Endothelial cell of umbilical vein (primary cell): ENCODE measurements around the gene SCNN1B. TPM values are rescaled to one million over a fixed set of nuclear protein-coding genes. Genes with fewer than 3 reads are reported as not detected.

Source experiments
- BruUV-seq: library from RNA; stranded (reverse); fragments of 400-500 nt; replicated peaks from 2 replicates; lab custom pipeline; 2021; lab: Mats Ljungman, UMichigan
- CTCF ChIA-PET: fragments of 300-600, 350-600 bp; sonication (Branson Sonifier 250); formaldehyde crosslinking; loops from one replicate; lab custom pipeline; 2021; ENCODE audit warnings: antibody characterized with exemption, inconsistent platforms; lab: Charles Lee
- POLR2A ChIA-PET: fragments of 300-600, 350-600 bp; sonication (Branson Sonifier 250); formaldehyde crosslinking; loops from one replicate; lab custom pipeline; 2021; ENCODE audit warnings: antibody characterized with exemption, inconsistent platforms; lab: Charles Lee
- DNase-seq: peaks from one replicate; pipeline ENCODE4 v3.0.0-alpha.2; 2011; ENCODE audit warnings: low read depth, low spot score
- FAIRE-seq: peaks from 2 replicates; lab custom pipeline; 2011; peaks lifted over from hg19 to GRCh38; lab: Jason Lieb, UNC
- H2AFZ ChIP-seq: 2 replicates; pipeline ENCODE4 v1.6.0; 2012; ENCODE audit warnings: low read depth, low read length, control low read depth, inconsistent platforms
- H3K27ac ChIP-seq: 2 replicates; pipeline ENCODE4 v1.5.1; 2011; ENCODE audit warnings: low read depth, mild to moderate bottlenecking, control low read depth, low read length, moderate library complexity; ENCODE audit not compliant: insufficient read depth
- H3K27me3 ChIP-seq, 2 experiments: 2 replicates each; pipeline versions ENCODE4 v1.6.0 to v1.6.1; 2011; ENCODE audit warnings: low read length in 2 of 2, mixed read lengths in 1 of 2; ENCODE audit not compliant: control insufficient read depth in 2 of 2, insufficient read depth in 2 of 2
- H3K36me3 ChIP-seq, 2 experiments: 2 replicates in 1 of 2; 3 replicates in 1 of 2; pipeline ENCODE4 v1.5.1; 2011; ENCODE audit warnings: low read length in 2 of 2, mild to moderate bottlenecking in 1 of 2, moderate library complexity in 1 of 2; ENCODE audit not compliant: control insufficient read depth in 2 of 2, insufficient read depth in 2 of 2; ENCODE audit errors: extremely low read depth in 1 of 2
- H3K4me1 ChIP-seq: 3 replicates; pipeline ENCODE4 v1.5.1; 2011; ENCODE audit warnings: mild to moderate bottlenecking, low read length; ENCODE audit not compliant: control insufficient read depth, insufficient read depth; ENCODE audit errors: extremely low read depth
- H3K4me2 ChIP-seq: 2 replicates; pipeline ENCODE4 v1.6.1; 2011; ENCODE audit warnings: low read length, control low read depth, mixed read lengths; ENCODE audit not compliant: insufficient read depth
- H3K4me3 ChIP-seq, 3 experiments: fragments of 200-600 bp in 1 of 3; sonication (generic), shearing (Covaris generic) in 1 of 3; replicated peaks in 1 of 3; 2 replicates each; pipeline ENCODE4 v1.5.1; 2011 to 2016; ENCODE audit warnings: control low read depth in 3 of 3, low read length in 3 of 3, mild to moderate bottlenecking in 2 of 3, inconsistent platforms in 1 of 3, low read depth in 1 of 3, moderate library complexity in 1 of 3; ENCODE audit not compliant: insufficient read depth in 1 of 3
- H3K79me2 ChIP-seq: 2 replicates; pipeline ENCODE4 v1.6.0; 2012; ENCODE audit warnings: low read length, inconsistent platforms; ENCODE audit not compliant: control insufficient read depth, insufficient read depth
- H3K9ac ChIP-seq: replicated peaks from 2 replicates; pipeline ENCODE3; 2011; ENCODE audit warnings: low read length, control low read depth; ENCODE audit not compliant: insufficient read depth; ENCODE audit errors: extremely low read depth
- H3K9me1 ChIP-seq: replicated peaks from 3 replicates; pipeline ENCODE4 v1.6.0; 2011; ENCODE audit warnings: mild to moderate bottlenecking, low read length; ENCODE audit not compliant: control insufficient read depth, insufficient read depth; ENCODE audit errors: extremely low read depth
- H3K9me3 ChIP-seq: replicated peaks from 2 replicates; pipeline ENCODE4 v1.5.1; 2012; ENCODE audit warnings: low read length, inconsistent platforms; ENCODE audit not compliant: control insufficient read depth, insufficient read depth
- H4K20me1 ChIP-seq: replicated peaks from 2 replicates; pipeline ENCODE3; 2011; ENCODE audit warnings: mild to moderate bottlenecking, low read length; ENCODE audit not compliant: control insufficient read depth, insufficient read depth; ENCODE audit errors: extremely low read depth
- CTCF ChIP-seq, 2 donors: IDR thresholded peaks; 1 replicate in 1 of 2; 2 replicates in 1 of 2; pipeline ENCODE4 v1.5.1; 2011; ENCODE audit warnings: low read length in 2 of 2, mild to moderate bottlenecking in 2 of 2, moderate library complexity in 2 of 2, control low read depth in 1 of 2, inconsistent platforms in 1 of 2, low read depth in 1 of 2; ENCODE audit not compliant: insufficient read depth in 1 of 2; ENCODE audit errors: extremely low read depth in 1 of 2
- EZH2 ChIP-seq: IDR thresholded peaks from 2 replicates; pipeline ENCODE4 v1.6.1; 2012; ENCODE audit warnings: borderline replicate concordance, low read depth, mild to moderate bottlenecking, moderate library complexity, low read length, inconsistent platforms; ENCODE audit not compliant: severe bottlenecking
- FOS ChIP-seq: IDR thresholded peaks from 2 replicates; pipeline ENCODE4 v1.6.1; 2011; ENCODE audit warnings: mild to moderate bottlenecking, low read length, moderate library complexity, borderline replicate concordance; ENCODE audit not compliant: insufficient read depth
- GATA2 ChIP-seq: IDR thresholded peaks from 2 replicates; pipeline ENCODE4 v1.7.0; 2011; ENCODE audit warnings: low read depth, mild to moderate bottlenecking, moderate library complexity, mixed read lengths, low read length; ENCODE audit not compliant: insufficient read length, insufficient read depth
- JUN ChIP-seq: IDR thresholded peaks from 2 replicates; pipeline ENCODE4 v1.6.1; 2011; ENCODE audit warnings: borderline replicate concordance, low read depth; ENCODE audit not compliant: insufficient read length, insufficient read depth
- MAX ChIP-seq: IDR thresholded peaks from 2 replicates; pipeline ENCODE4 v1.6.1; 2011; ENCODE audit not compliant: insufficient read depth, insufficient read length
- MYC ChIP-seq: IDR thresholded peaks from one replicate; pipeline ENCODE4 v1.6.1; 2011; ENCODE audit warnings: mild to moderate bottlenecking, low read depth, low read length
- POLR2A ChIP-seq: IDR thresholded peaks from 2 replicates; pipeline ENCODE4 v1.6.1; 2012; ENCODE audit warnings: low read depth, mild to moderate bottlenecking, control low read depth, low read length
- POLR2AphosphoS5 ChIP-seq: IDR thresholded peaks from 2 replicates; pipeline ENCODE4 v1.6.1; 2012; ENCODE audit warnings: low read depth, mild to moderate bottlenecking, control low read depth, low read length, moderate library complexity; ENCODE audit not compliant: insufficient read depth
- dilution Hi-C: fragments of 300-500 bp; cut with MboI; formaldehyde crosslinking; loops from one replicate; pipeline ENCODE4 v1.15.0; 2019; ENCODE audit warnings: low sequenced_read_pairs; ENCODE audit not compliant: extremely low pct_ligation_motif_present
- intact Hi-C: fragments of 100-400 bp; cut with micrococcal nuclease; formaldehyde crosslinking; loops from one replicate; pipeline ENCODE4 v1.10.0; 2022
- polyA plus RNA-seq, 4 experiments: library from polyadenylated mRNA; depleted of rRNA in 3 of 4; stranded (reverse) in 3 of 4; unstranded in 1 of 4; fragments of >200 nt; gene quantifications; 2 replicates each; pipeline versions ENCODE4 v1.2.1 to v1.2.3, GENCODE V29; 2011 to 2012; ENCODE audit warnings: missing spikeins in 1 of 4
- total RNA-seq: library from RNA; stranded (reverse); gene quantifications from 2 replicates; pipeline ENCODE4 v1.2.3, GENCODE V29; 2021

The SCNN1B gene
- total and polyA plus RNA-seq, 2 donors (not counting 3 experiments of a cell fraction or from before 2014, with no cell fraction given) = not detected

- FAIRE-seq = no peak
- Histone ChIP-seq H3K4me3 (no peak overlapping the region), H3K9me3 (no peaks in the 10 kb centered on the region), H2AFZ (no peak overlapping the region), H4K20me1 (no peaks in the 10 kb centered on the region), H3K27me3 (no peaks in the 10 kb centered on the region), H3K9ac (no peak overlapping the region), H3K36me3 (peaks cover 0 to 11% of the 10 kb centered on the region in 2 experiments), H3K4me1 (no peaks in the 10 kb centered on the region), H3K4me2 (no peak overlapping the region), H3K79me2 (no peaks in the 10 kb centered on the region), H3K9me1 (no peaks in the 10 kb centered on the region), H3K27ac (no peak overlapping the region)
- no peak for TF ChIP-seq GATA2
- no peak for TF ChIP-seq MYC
- TF ChIP-seq JUN = no peak
- TF ChIP-seq EZH2 = no peak
- TF ChIP-seq MAX = no peak
- no peak for TF ChIP-seq POLR2AphosphoS5
- no peak for TF ChIP-seq FOS
- no peak for TF ChIP-seq POLR2A
- no peak for TF ChIP-seq CTCF (IDR thresholded peaks at IDR 0.05; ENCODE audit: extremely low read depth in 1 of 2, insufficient read depth in 1 of 2, low read depth in 1 of 2, low read length in 2 of 2)
- dilution Hi-C loops = no loop called here
- BruUV-seq = no TSS peak
- no peak for DNase-seq
- intact Hi-C loops = no loop called here
- ChIA-PET CTCF (no interaction called here), POLR2A (no interaction called here)
Observed at GRCh38 chr16:23387666-23388065, 85.6 kb downstream of the SCNN1B start.
